GM21447 (cell line): ENCODE results near the gene CDKN2B-AS1.

Experiments used
- ATAC-seq: cut with Tn5 transposase; IDR thresholded peaks from one replicate; pipeline ENCODE4 v1.9.1; 2021; ENCODE audit not compliant: unreplicated experiment

The CDKN2B-AS1 gene

DNA sequence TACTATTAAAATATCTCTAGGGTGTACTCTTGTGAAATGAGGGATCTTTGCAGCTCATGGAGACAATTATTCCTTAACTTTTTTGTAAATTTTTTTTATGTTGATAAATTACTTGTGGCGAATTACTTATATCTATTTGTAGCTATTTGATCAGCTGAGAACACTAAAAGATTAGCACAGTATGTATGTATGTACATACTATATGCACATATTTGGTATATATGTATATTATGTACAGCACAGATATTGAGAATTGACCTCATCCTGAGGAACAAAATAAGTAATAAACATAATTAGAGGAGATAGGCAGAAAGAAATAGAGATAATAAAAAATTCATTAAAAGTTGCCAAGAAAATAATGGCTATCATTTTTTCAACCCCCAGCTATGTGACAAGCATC is 12.2 kb upstream of the CDKN2B-AS1 start:
- ATAC-seq: no peak

DNA sequence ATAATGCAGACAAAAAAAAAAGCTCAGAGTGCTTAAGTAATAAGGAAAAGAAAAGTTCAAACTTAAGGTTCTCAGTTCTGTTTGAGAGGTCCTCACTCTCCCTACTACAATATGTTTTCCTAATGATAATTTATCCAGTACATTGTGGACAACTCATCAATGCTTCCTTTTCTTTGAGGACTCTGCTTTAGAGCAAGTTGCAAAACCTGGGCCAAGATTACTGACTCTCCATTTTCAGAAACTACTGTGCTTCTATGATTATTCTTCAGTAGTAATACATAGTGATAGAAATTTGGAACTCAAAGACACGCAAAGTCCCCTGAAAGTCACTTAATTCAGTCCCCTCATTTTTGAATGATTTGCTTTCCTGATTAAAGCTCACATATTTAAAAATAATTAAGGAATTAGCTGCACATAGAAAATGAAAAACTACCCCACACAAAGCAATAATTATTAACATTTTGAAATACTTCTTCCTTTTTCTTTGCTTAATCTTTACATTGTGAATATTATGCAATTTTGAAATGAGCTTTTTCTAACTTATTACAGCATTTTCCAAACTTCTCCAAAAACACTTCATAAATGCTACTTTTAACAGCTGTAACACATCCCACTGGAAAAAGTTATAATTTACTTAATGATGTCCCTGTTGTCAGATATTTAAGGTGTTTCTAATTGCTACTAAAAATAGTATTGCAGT is 11.6 kb upstream of the CDKN2B-AS1 start:
- no peak for ATAC-seq

- no peak for ATAC-seq
Measured at GRCh38 chr9:21983561-21983935, 11.0 kb upstream of the CDKN2B-AS1 start.

GRCh38 chr9:21984101-21984500 is 10.5 kb upstream of the CDKN2B-AS1 start:
- ATAC-seq: no peak

DNA sequence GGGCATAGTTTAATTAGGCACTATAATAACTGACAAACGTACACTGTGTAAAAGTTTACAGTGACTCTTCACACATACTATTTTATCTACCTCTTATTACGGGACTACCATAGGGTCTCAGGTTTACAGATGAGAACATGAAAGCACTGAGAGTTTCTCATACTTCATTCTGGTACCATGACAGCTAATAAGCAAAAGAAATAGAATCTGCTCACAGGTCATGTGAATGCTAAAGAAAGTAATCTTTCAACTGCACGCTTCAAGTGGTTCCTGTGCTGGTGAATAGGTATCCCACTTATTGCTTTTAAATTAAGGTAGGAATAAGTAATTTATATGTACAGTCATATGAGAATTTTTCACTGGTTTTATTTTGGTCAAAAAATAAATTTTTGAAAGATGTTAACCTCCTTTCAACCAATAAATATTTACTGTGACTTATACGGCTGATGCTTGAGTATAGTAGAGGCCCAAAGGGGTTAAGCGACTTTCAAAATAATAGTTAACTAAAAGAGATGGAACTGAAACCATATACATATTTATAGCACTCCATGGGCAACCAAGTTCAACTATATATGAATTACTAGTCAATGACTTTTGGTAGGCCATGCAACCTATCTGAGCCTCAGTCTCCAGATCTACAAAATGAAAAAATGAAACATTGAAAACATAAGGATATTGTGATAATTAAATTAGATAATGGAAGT is 8.5 kb upstream of the CDKN2B-AS1 start:
- ATAC-seq: no peak

DNA sequence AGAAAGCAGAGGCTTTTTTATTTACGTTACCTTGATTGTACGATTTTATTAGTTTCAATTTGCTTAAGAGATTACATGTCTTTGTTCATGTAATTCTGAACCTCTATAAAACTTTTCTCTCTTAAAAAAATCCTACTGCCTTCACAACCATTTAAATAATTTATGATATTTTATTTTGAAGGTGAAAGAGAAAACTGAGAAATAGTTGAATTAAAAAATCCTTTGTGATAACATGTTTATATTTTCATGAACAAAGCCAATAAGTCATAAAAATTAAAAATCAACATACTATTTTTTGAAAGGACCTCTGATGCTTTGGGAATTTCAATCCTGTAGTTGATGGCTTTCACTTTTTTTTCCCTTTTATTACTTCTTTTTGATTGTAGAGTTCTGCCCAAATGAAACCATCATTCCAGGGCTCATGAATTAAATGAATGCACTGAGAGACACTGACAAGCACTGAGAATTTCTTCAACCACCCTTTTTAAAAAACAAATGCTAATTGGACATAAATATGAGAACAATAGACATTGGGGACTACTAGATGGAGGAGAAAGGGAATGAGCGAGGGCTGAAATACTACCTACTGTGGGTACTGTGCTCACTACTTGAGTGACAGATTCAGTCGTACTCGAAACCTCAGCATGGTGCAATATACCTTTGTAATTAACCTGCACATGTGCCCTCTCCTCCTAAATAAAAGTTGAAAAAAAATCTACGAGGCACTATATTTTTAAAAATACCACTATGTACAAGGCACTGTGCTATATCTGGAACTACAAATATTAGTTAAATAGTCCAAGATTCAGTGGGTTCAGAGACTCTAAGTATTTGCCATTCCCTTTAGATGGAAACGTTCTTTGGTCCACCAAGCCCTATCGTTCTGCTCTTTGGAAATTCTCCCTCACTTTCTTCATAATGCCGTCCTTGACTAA is 6.3 kb upstream of the CDKN2B-AS1 start:
- no peak for ATAC-seq

GRCh38 chr9:21989440-21990189 is 5.0 kb upstream of the CDKN2B-AS1 start:
- no peak for ATAC-seq

GRCh38 chr9:21991072-21991959 is 3.3 kb upstream of the CDKN2B-AS1 start:
- ATAC-seq: no peak

GRCh38 chr9:21993007-21993406 is 1.6 kb upstream of the CDKN2B-AS1 start:
- ATAC-seq: no peak

DNA sequence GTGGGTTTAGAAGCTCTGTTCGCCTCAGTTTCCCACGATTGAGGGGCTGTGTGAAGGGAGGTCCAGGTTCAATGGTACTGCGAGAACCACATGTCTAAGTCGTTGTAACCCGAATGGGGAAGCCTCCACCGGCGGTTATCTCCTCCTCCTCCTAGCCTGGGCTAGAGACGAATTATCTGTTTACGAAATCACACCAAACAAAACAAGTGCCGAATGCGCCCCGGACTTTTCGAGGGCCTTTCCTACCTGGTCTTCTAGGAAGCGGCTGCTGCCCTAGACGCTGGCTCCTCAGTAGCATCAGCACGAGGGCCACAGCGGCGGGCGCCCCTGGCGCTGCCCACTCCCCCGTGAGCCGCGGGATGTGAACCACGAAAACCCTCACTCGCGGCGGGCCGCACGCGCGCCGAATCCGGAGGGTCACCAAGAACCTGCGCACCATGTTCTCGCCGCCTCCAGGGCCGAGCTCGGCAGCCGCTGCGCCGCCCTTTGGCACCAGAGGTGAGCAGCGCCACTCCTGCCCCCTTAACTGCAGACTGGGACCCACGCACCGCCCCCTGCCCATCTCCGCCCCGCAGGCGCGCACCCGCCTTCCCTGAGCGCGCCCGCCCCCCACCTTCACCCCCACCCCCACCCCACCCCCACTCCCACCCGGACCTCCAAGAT is 567 bp upstream of the CDKN2B-AS1 start, which contains the start of gene CDKN2A:
Gene CDKN2A, minus strand, starts transcription at position 500 of the 663 bp plus-strand sequence.
- peak; percentile 35 for ATAC-seq

- peak; percentile 84 for ATAC-seq
Measured at GRCh38 chr9:21995006-21995665, 545 bp downstream of the CDKN2B-AS1 start.

DNA sequence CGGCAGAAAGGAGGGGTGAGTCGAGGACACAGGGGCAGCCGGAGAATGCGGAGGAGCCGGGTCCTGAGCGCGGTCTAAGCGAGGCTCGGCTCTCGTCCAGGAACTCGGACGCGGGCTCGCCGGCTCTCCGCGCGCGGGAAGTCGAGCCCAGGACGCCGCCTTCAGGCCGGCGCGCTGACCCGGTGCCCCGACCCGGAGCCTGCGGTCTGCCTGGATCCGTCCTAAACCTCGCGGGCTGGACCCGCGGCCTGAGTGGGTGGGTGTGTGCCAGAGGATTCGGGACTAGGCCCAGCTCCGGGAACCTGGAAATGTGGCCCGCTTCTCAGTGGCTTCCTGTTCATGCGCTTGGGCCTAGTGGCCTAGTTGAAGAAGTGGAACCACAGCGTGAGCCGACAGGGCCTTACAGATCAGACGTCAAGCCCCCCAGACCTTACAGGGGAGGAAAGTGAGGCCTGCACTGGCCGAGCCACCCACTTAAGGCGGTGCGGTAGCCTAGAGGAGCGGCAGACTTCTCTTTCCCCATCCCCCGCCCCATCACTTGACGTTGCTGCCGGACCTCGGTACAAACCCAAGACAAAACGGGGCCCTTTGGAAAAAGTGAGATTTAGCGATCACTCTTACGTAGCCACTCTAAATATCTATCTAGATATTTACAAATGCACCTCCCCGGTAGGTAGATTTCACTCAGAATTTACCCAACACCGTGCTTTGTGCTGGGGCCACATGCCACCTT is 1.2 kb downstream of the CDKN2B-AS1 start:
- peak; percentile 27 for ATAC-seq

- ATAC-seq: no peak
Measured at GRCh38 chr9:21996438-21996837, 1.8 kb downstream of the CDKN2B-AS1 start.

GRCh38 chr9:21996858-21997257 is 2.3 kb downstream of the CDKN2B-AS1 start:
- ATAC-seq: no peak

DNA sequence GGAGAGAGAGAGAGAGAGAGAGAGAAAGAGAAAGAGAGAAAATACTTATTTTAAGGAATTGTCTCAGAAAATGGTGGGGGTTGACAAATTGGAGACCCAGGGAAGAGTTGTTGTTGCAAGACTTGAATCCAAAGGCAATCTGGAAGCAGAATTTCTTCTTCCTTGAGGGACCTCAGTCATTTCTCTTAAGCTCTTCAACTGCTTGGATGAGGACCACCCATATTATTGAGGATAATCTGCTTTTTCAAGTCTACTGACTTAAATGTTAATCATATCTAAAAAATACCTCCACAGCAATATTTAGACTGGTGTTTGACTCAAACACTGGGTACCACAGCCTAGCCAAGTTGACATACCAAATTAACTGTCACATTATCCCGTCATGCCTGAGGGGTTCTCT is 2.9 kb downstream of the CDKN2B-AS1 start:
- no peak for ATAC-seq

GRCh38 chr9:21998026-21998425 is 3.4 kb downstream of the CDKN2B-AS1 start:
- no peak for ATAC-seq

DNA sequence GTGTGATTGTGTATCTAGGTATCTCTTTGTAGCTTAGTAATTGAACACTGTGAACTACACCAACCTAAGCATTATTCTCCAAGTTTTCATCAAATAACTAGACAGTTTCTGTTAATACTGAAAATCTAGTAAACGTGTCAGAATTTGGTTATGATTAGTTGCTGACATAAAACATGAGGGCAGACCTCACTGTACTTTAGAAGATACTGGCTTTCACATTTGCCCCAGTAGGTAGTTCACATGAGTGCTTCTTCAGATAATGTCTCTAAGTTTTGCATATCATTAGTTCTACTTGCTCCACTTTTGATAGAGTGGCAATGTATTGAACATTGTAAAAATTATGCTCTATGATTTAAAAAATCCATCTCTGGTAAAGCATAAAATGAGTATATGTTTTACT is 7.4 kb downstream of the CDKN2B-AS1 start:
- no peak for ATAC-seq
